GM10248 (cell line): Measurements from ENCODE around the gene CCDC83.

ENCODE experiments used
- CTCF ChIA-PET: fragments of 300-600 bp; sonication (Branson Sonifier 250); formaldehyde crosslinking; extraction: SDS; loops from one replicate; lab custom pipeline; 2021; ENCODE audit warnings: antibody characterized with exemption; lab: Yijun Ruan, JAX
- POLR2A ChIA-PET: fragments of 350-650 bp; sonication (Branson Sonifier 250); formaldehyde crosslinking; extraction: SDS; loops from one replicate; lab custom pipeline; 2020; ENCODE audit warnings: antibody characterized with exemption; lab: Yijun Ruan, JAX
- DNase-seq: peaks from one replicate; pipeline ENCODE4 v3.0.0; 2012; ENCODE audit errors: extremely low spot score
- TF ChIP-seq, protein P1 (sequence below): IDR thresholded peaks from 2 replicates; pipeline ENCODE4 v1.5.1; 2012; ENCODE audit warnings: mild to moderate bottlenecking, low read depth; ENCODE audit errors: extremely low read depth, missing control alignments, control extremely low read depth

Gene CCDC83

DNA sequence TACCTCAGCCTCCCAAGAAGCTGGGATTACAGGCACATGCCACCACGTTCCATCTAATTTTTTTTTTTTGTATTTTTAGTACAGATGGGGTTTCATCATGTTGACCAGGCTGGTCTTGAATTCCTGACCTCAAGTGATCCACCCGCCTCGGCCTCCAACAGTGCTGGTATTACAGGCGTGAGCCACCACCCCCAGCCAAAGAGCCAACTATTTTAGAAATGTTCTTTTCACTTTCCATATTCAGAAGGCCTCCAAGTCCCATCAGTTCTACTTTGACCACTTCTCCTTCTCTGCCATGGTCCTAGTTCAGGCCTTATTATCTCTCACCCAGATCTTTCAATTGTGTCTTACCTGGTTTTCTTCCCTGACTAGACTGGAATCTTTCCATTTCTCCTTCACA is 48.2 kb downstream of the CCDC83 start:
- CTCF ChIA-PET, result no interaction called here
- POLR2A ChIA-PET, result no interaction called here
- no peak for DNase-seq
- TF ChIP-seq, protein P1, sequence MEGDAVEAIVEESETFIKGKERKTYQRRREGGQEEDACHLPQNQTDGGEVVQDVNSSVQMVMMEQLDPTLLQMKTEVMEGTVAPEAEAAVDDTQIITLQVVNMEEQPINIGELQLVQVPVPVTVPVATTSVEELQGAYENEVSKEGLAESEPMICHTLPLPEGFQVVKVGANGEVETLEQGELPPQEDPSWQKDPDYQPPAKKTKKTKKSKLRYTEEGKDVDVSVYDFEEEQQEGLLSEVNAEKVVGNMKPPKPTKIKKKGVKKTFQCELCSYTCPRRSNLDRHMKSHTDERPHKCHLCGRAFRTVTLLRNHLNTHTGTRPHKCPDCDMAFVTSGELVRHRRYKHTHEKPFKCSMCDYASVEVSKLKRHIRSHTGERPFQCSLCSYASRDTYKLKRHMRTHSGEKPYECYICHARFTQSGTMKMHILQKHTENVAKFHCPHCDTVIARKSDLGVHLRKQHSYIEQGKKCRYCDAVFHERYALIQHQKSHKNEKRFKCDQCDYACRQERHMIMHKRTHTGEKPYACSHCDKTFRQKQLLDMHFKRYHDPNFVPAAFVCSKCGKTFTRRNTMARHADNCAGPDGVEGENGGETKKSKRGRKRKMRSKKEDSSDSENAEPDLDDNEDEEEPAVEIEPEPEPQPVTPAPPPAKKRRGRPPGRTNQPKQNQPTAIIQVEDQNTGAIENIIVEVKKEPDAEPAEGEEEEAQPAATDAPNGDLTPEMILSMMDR, result no peak

DNA sequence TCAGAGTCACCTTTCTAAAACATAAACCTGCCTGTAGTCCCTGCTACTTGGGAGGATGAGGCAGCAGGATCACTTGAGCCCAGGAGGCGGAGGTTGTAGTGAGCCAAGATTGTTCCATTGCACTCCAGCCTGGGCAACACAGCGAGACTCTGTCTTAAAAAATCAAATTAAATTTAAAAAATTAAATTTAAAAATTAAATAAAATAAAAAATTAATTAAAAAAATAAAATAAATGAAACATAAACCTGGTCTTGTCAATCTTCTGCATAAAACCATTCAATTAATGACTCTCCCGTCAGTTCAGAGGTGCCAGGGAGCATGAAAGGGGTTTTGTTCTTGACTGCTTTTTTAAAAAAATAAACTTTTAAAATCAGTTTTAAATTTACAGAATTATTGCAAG is 48.6 kb downstream of the CCDC83 start:
- ChIA-PET POLR2A (no interaction called here), CTCF (interaction anchor here (0.9 kb wide), 1 partner anchor 29 kb away, joined by 3 read pairs; no protein-coding TSS in a partner anchor)
- DNase-seq, result no peak
- TF ChIP-seq, protein P1, result no peak

DNA sequence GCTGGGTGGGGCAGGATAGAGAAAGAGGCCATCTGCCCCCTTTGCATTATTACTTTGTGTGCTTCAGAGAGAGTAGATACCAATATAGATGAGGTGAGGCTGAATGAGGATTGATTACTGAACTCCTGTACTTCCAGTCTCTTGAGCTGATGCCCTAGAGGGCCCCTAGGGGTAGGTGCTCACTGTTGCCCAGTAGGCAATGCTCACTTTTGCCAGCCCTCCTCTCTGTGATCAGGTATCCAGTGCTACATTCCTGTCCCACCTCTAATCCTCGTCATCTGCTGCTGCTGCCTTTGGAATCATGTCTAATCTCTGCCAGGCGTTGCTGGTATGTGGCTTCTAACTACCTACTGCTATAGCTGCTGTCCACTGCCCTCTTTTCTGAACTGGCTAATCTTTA is 57.2 kb downstream of the CCDC83 start:
- ChIA-PET POLR2A (no interaction called here), CTCF (no interaction called here)
- TF ChIP-seq, protein P1, result no peak

DNA sequence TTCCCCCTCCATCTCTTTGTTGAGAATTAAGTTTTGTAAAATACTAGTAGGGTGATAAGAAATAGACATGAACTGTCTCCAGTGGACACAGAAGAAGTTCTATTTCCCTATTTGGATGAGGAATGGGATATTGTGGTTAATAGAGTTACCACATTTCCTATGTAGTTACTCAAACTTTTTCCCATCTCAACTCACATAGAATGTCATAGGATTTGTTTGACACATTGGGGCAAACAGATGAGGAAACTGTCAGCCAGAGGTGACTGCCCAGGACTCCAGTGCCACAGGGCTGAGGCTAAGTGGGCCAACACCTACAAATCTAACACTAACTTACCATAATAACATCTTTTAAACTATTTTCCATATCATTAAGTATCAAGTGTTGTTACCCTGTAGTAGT is 58.3 kb downstream of the CCDC83 start:
- no peak for DNase-seq
- CTCF ChIA-PET, result interaction anchor here (1.0 kb wide), 1 partner anchor 59 kb away, joined by 3 read pairs; the partner anchor contains the start of gene CCDC83
- POLR2A ChIA-PET, result no interaction called here
- TF ChIP-seq, protein P1, result no peak

More for the DNA sequence above, 57.2 kb downstream of the CCDC83 start:
- DNase-seq, result no peak

DNA sequence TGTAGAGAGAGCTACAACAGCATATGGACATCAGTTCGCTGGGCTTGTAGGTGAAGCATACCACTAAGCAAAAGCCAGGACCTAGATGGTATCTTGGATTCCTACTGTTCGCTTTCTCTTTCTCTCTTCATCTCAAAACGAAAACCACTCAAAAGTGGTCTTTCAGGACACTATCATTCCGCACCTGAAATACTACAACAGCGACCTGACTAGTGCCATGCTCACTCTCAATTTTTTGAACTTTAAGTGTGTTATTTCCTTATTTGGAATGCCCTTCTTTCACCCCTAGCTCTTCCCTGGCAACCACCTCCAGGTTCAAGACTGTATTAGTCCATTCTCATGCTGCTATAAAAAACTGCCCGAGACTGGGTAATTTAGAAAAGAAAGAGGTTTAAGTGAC is 59.2 kb downstream of the CCDC83 start:
- POLR2A ChIA-PET, result no interaction called here
- TF ChIP-seq, protein P1, result no peak
- no peak for DNase-seq
- CTCF ChIA-PET, result interaction anchor here (1.0 kb wide), 1 partner anchor 59 kb away, joined by 3 read pairs; the partner anchor contains the start of gene CCDC83

DNA sequence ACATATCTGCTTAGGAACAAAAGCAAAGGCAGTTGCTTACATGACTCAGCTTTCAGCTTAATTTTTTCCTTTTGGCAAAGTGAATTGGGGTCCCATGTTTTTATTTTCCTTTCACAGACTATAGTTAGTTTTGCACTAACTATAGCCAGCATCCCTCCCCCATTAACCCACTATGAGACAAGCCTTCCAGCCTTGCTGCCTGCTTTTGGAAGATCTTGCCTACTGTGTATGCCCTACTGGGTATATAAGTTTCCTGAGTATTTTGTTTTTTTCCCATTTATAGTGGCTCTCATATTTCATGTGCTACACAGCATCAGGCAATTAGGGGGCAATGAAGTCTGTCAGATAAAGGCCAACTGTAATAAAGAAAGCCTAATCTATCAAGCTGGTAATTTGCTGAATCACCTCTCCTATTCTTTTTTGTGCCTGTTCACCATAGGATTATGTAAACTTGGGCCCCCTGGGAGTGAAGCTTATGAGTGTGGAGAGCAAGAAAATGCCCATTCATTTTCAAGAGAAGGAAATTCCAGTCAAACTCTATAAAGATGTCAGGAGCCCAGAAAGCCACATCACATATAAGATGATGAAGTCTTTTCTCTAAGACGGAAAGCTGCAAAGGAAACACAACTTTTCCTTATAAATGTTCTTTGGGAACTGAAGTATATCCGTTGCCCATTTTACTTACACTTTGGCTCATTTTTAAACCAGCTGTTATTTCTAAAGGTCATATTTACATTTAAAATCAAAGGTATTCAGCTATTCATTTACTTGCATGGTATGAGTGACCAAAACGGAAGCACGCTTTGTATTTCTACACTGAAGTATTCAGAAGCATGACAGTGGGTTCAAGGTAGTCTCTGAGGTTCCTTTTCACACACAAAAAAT is 64.0 kb downstream of the CCDC83 start:
- TF ChIP-seq, protein P1, result no peak
- CTCF ChIA-PET, result interaction anchor here (1.0 kb wide), 1 partner anchor 11 kb away, joined by 4 read pairs; no protein-coding TSS in a partner anchor
- POLR2A ChIA-PET, result no interaction called here
- DNase-seq, result no peak
